Activated CD4-positive, alpha-beta T cell treated with anti-CD3 and anti-CD28 coated beads for 1 hour (primary cell): ENCODE measurements around the gene MED16.
A peak's percentile ranks its signal among the peaks of the same experiment; 100 is the strongest.
"Not testable (repeated sequence)": the region's sequence is repeated elsewhere in the genome, so short reads cannot be mapped to it uniquely, and the experiment has no call there.

Source experiments
- DNase-seq: peaks from one replicate; pipeline ENCODE4 v3.0.0-alpha.2; 2020

MED16 gene

GRCh38 chr19:869245-870177, 23.5 kb downstream of the MED16 start:
- no peak for DNase-seq

DNA sequence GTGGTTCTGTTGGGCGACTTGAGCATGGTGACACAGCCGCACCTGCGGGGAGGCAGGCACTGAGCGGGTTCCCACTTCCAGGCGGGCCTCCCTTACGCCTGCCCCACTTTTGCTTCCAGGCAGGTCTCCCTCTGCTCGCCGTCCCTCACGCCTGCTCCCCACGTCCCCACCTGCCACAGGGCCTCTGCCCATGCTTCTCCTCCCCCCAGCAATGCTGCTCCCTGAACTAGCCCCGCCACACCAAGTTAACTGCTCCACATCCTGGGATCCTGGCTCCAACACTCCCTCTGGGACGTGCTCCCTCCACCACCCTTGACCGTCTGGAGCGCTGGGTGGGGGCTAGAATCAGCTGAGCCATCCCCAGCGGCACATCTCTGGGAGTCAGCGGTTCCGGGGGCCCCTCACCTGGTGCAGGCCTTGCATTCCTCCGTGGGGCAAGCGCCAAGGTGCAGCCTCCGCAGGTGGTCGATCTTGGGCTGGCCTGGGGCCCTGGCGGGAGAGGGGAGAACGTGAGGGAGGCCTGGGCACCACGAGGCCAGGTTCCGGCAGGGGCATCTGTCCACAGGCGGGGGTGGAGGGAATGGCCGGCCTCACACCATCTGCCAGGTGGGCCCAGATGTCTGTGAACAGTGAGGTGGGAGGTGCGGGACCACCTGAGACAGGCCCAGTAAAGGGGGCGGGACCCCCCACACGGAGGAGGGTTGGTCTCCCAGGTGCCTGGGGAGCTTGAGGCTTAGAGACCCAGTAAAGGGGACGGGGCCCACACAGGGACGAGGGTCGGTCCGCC, 24.3 kb downstream of the MED16 start:
- DNase-seq: no peak

- DNase-seq: no peak
Observed at GRCh38 chr19:867855-868457, 25.0 kb downstream of the MED16 start.

DNA sequence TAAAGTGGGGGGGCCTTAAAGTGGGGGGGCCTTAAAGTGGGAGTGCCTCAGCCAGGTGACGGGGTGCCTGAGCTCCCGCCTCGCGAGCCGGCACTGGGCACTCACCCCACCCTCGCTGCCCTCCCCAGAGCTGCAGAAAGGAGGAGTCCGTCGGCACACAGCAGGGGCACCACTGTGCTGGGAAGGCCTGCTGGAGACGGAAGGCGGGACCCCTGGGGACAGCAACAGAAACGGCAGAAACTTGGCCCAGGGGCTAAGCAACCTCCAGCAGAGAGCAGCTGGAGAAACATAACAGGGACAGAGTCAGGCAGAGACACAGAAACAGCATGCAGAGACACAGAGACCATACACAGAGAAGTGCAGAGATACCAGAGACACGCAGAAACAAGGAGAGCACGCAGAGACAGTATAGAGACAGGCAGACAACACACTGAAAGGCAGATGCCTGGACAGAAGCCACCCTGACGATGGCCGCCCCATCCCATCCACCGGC, 25.6 kb downstream of the MED16 start:
- no peak for DNase-seq

GRCh38 chr19:866769-867300, 26.2 kb downstream of the MED16 start:
- no peak for DNase-seq

- no peak for DNase-seq
Observed at GRCh38 chr19:863315-863620, 29.7 kb downstream of the MED16 start.

DNA sequence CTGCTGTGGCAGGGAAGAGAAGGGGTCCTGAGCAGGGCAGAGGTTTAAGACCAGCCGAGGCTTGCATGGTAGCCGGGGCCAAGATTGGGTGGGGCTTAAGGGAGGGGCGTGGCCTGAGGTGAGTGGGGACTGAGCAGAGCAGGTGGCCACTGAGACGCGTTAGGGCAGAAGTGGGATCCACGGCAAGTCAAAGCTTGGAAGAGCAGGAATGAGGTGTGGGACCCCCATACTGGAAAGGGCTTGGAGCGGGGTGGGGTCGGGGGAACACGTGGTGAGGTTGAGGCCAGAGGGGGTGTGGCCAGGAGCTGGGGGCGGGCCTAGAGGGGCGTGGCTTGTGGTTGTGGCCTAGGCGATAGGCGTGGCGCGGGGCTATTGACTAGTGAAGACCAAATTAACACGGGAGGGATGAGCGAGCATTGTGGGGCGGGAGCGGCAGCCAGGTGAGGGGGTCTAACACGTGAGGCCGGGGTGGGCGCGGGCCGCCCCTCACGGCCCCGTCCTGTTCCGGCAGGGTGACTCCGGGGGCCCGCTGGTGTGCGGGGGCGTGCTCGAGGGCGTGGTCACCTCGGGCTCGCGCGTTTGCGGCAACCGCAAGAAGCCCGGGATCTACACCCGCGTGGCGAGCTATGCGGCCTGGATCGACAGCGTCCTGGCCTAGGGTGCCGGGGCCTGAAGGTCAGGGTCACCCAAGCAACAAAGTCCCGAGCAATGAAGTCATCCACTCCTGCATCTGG, 30.2 kb downstream of the MED16 start:
- DNase-seq: peak; percentile 66

DNA sequence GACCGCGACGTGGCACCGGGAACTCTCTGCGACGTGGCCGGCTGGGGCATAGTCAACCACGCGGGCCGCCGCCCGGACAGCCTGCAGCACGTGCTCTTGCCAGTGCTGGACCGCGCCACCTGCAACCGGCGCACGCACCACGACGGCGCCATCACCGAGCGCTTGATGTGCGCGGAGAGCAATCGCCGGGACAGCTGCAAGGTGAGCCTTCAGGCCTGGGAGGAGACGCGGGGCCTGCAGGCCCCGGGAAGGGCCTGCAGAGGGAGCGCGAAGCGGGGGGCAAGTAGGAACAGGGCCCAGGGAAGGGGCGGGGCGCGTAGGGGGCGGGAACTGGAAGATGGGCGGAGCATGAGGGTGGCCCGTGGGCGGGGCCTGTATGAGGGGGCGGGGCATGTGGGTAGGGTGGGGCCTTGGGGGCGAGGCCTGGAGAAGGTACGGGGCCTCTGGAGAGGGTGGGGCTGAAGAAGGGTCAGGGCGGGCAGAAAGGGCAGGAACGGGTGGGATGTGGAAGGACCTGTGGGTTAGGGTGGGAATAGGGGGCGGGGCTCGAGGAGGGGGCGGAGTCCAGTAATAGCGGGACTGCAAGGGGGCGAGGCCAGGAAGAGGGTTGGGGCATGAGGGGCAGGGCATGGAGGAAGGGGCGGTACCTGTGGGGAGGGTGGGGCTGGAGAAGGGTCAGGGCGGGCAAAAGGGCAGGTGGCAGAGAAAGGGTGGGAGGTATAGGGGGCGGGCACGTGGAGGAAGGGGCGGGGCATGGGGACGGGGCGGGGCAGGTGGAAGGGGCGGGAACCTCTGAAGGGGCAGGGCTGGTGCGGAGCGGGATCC, 31.0 kb downstream of the MED16 start:
- DNase-seq: peak; percentile 49

GRCh38 chr19:861141-861755, 31.7 kb downstream of the MED16 start:
- DNase-seq: no peak

DNA sequence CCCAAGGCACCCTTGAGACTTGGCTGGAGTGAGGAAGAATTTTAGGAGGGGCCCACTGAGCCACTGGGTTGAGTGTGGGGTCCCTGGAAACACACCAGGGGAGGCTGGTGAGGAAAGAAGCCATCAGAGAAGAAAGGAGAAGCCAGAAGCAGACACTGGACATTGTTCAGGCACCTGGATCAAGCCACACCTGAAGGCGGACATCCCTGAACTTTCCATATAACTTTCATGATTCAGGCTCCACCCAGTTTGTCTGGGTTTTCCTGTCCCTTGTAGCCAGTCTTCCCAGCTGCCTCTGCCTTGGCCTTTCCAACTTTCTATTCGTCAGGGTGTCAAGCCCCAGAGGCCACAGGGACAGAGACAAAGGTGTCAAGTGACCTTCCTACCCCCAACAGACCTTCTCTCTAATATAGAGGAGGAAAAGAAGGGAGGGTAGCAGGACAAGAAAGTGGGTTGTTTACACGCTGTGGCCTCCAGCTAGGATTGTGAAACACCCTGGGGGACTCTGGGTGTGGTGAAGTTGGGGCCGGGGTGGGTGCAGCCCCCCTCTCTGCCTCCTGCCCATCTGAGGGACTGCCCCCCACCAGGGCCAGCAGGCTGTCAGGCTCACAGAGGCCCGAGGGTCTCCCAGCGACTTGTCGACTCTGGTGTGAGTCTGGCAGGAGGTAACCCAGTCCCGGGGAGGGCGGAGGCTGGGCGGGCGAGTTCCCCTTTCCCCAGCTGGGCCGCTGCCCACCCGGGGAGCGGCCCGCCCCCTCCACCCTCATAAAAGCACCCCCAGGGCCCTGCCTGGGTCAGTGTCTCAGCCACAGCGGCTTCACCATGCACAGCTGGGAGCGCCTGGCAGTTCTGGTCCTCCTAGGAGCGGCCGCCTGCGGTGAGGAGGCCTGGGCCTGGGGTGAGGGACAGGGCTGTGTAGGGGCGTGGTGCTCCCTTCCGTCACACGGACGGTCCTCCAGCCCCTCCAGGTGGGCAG, 33.8 kb downstream of the MED16 start, which contains the start of gene CFD:
CFD (plus strand) TSS at position 797 of the 976 bp plus-strand sequence; CDS start at position 823, 26 bp downstream.
- DNase-seq: no peak

- DNase-seq: no peak
Observed at GRCh38 chr19:858284-858683, 34.7 kb downstream of the MED16 start.

- DNase-seq: no peak
Observed at GRCh38 chr19:855566-856120, 37.3 kb downstream of the MED16 start.

DNA sequence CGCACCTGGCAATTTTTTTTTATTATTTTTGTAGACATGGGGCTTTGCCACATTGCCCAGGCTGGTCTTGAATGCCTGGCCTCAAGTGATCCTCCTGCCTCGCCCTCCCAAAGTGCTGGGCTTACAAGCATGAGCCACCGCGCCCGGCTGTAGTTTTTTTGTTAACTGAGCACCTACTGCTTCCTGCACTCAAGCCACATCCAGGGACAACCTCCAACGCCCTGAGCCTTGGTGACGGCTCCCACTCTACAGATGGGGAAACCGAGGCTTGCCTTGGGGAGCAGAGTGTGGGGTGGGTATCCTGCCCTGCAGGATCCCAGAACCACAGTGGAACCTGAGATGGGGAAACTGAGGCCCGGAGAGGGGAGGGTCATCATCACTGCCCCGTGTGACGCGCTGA, 37.8 kb downstream of the MED16 start:
- DNase-seq: no peak

DNA sequence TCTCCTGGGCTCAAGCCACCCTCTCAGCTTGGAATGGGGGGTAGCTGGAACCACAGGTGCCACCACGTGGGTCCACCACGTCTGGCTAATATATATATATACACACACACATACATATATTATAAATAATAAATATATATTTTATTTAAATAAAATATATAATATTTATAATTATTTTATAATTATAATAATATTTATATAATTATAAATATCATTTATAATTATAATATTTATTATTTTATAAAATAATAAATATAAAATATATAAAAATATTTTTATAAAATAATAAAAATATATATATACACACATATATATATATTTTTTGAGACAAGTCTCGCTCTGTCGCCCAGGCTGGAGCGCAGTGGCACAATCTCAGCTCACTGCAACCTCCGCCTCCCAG, 38.4 kb downstream of the MED16 start:
- DNase-seq: no peak

DNA sequence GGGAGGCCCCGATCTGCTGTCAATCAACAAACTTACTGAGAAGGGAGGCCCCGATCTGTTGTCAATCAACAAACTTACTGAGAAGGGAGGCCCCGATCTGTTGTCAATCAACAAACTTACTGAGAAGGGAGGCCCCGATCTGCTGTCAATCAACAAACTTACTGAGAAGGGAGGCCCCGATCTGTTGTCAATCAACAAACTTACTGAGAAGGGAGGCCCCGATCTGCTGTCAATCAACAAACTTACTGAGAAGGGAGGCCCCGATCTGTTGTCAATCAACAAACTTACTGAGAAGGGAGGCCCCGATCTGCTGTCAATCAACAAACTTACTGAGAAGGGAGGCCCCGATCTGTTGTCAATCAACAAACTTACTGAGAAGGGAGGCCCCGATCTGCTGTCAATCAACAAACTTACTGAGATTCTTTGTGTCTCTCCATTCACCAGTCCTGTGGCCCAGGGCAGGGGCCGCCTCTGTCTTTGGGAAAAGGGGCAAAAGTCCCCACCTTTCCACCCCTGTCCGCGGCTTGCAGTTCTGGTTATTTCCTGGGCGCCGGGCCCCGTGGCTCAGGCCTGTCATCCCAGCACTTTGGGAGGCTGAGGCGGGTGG, 39.3 kb downstream of the MED16 start:
- DNase-seq: not testable (repeated sequence)

GRCh38 chr19:853014-853585, 39.9 kb downstream of the MED16 start:
- no peak for DNase-seq

DNA sequence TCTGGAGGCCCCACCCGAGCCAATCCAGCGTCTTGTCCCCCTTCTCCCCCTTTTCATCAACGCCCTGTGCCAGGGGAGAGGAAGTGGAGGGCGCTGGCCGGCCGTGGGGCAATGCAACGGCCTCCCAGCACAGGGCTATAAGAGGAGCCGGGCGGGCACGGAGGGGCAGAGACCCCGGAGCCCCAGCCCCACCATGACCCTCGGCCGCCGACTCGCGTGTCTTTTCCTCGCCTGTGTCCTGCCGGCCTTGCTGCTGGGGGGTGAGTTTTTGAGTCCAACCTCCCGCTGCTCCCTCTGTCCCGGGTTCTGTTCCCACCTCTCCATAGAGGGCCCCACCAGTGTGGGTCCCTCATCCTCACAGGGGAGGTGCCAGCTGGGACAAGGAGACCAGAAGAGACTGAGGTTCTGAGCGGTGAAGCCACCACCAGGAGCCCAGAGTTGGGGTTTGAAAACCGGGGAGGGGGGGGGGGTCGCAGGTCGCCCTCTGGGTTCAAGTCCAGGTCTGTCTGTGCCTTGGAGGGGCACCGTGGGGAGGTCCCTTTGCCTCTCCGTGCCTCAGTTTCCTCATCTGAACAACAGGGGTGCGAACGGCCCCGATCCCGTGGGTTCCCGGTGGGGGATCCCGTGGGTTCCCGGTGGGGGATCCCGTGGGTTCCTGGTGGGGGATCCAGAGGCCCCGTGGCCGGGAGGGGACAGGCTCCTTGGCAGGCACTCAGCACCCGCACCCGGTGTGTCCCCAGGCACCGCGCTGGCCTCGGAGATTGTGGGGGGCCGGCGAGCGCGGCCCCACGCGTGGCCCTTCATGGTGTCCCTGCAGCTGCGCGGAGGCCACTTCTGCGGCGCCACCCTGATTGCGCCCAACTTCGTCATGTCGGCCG, 40.6 kb downstream of the MED16 start, which contains the start of gene ELANE:
ELANE (plus strand) TSS at position 168 of the 878 bp plus-strand sequence; CDS start at position 194, 26 bp downstream.
- DNase-seq: no peak
